GM12878 (cell line): ENCODE results near the gene CAVIN2. TPM values are rescaled to one million over a fixed set of nuclear protein-coding genes. Genes with fewer than 3 reads are reported as not detected.

Experiments
- ATAC-seq: fragments of 200-7000 bp; cut with Tn5 transposase; 3 replicates; pipeline ENCODE4 v1.9.1; 2020; ENCODE audit warnings: mild to moderate bottlenecking, moderate library complexity
- BruUV-seq: library from RNA; stranded (reverse); fragments of 400-500 nt; replicated peaks from 2 replicates; lab custom pipeline; 2021; lab: Mats Ljungman, UMichigan
- CTCF ChIA-PET: fragments of 300-600 bp; sonication (Branson Sonifier 250); formaldehyde crosslinking; extraction: SDS; loops from one replicate; lab custom pipeline; 2021; ENCODE audit warnings: inconsistent platforms; lab: Yijun Ruan, JAX
- POLR2A ChIA-PET: fragments of 350-600 bp; formaldehyde crosslinking; extraction: SDS; loops from one replicate; lab custom pipeline; 2021; ENCODE audit warnings: inconsistent platforms; lab: Charles Lee
- RAD21 ChIA-PET: fragments of 300-600 bp; sonication (Branson Sonifier 250); formaldehyde crosslinking; loops from one replicate; lab custom pipeline; 2023; ENCODE audit warnings: antibody characterized with exemption; ENCODE audit not compliant: unreplicated experiment; lab: Charles Lee
- SMC1A ChIA-PET: fragments of 300-600 bp; sonication (Branson Sonifier 250); formaldehyde crosslinking; loops from one replicate; lab custom pipeline; 2023; ENCODE audit not compliant: unreplicated experiment, uncharacterized antibody; lab: Charles Lee
- DNase-seq: peaks from one replicate; pipeline ENCODE4 v3.0.0-alpha.2; 2011; ENCODE audit warnings: low read depth, low spot score
- FAIRE-seq: peaks from 3 replicates; lab custom pipeline; 2011; peaks lifted over from hg19 to GRCh38; lab: Jason Lieb, UNC
- H2AFZ ChIP-seq: 2 replicates; pipeline ENCODE4 v1.6.0; 2011; ENCODE audit warnings: low read depth, low read length, control low read depth; ENCODE audit not compliant: control insufficient read depth
- H3K27ac ChIP-seq: 2 replicates; pipeline ENCODE4 v1.5.1; 2011; ENCODE audit warnings: control low read depth; ENCODE audit not compliant: control insufficient read depth, insufficient read depth
- H3K27me3 ChIP-seq, 2 experiments: replicated peaks in 1 of 2; 2 replicates each; pipeline versions ENCODE4 v1.6.0 to v1.6.1; 2011; ENCODE audit warnings: low read length in 1 of 2; ENCODE audit not compliant: control insufficient read depth in 2 of 2, insufficient read depth in 2 of 2
- H3K36me3 ChIP-seq, 2 experiments: 2 replicates each; pipeline ENCODE4 v1.5.1; 2011; ENCODE audit warnings: low read length in 1 of 2; ENCODE audit not compliant: control insufficient read depth in 2 of 2, insufficient read depth in 2 of 2
- H3K4me1 ChIP-seq: 2 replicates; pipeline ENCODE4 v1.6.1; 2011; ENCODE audit warnings: mild to moderate bottlenecking, low read length, moderate library complexity, mixed read lengths; ENCODE audit not compliant: control insufficient read depth, insufficient read depth
- H3K4me2 ChIP-seq: 2 replicates; pipeline ENCODE4 v1.6.0; 2011; ENCODE audit warnings: control low read depth; ENCODE audit not compliant: control insufficient read depth, insufficient read depth
- H3K4me3 ChIP-seq: fragments of 200-600 bp; sonication (generic); 2 replicates; pipeline ENCODE4 v1.5.1; 2016
- H3K79me2 ChIP-seq: 2 replicates; pipeline ENCODE4 v1.6.0; 2011; ENCODE audit warnings: low read length; ENCODE audit not compliant: control insufficient read depth, insufficient read depth
- H3K9ac ChIP-seq: 2 replicates; pipeline ENCODE4 v1.8.0; 2011; ENCODE audit warnings: low read length, control low read depth, mixed read lengths; ENCODE audit not compliant: control insufficient read depth, insufficient read depth
- H3K9me3 ChIP-seq: replicated peaks from 3 replicates; pipeline ENCODE4 v1.5.1; 2011; ENCODE audit warnings: mild to moderate bottlenecking, low read length; ENCODE audit not compliant: control insufficient read depth, insufficient read depth
- H4K20me1 ChIP-seq: 2 replicates; pipeline ENCODE4 v1.6.0; 2011; ENCODE audit not compliant: control insufficient read depth, insufficient read depth
- ATF2 ChIP-seq: IDR thresholded peaks from 2 replicates; pipeline ENCODE4 v1.6.1; 2012; ENCODE audit warnings: low read length, inconsistent platforms
- ATF3 ChIP-seq: IDR thresholded peaks from 2 replicates; pipeline ENCODE4 v1.6.1; 2011; ENCODE audit warnings: low read depth, mild to moderate bottlenecking, low read length, moderate library complexity, borderline replicate concordance; ENCODE audit errors: extremely low read depth
- BCLAF1 ChIP-seq: fragments of 450-650 bp; IDR thresholded peaks from 2 replicates; pipeline ENCODE4 v1.6.1; 2017; ENCODE audit warnings: antibody characterized with exemption, mild to moderate bottlenecking, moderate library complexity
- CHD4 ChIP-seq: fragments of 200-600 bp; sonication (generic); IDR thresholded peaks from 2 replicates; pipeline ENCODE4 v1.6.1; 2016; ENCODE audit warnings: mild to moderate bottlenecking
- CTCF ChIP-seq, 3 experiments: IDR thresholded peaks in 2 of 3; conservative IDR thresholded peaks in 1 of 3; 2 replicates each; pipeline ENCODE4 v1.5.1; 2011; ENCODE audit warnings: low read depth in 3 of 3, low read length in 3 of 3, mild to moderate bottlenecking in 3 of 3, control low read depth in 2 of 3, moderate library complexity in 2 of 3, inconsistent platforms in 1 of 3, mixed read lengths in 1 of 3; ENCODE audit not compliant: control insufficient read depth in 2 of 3, insufficient read depth in 1 of 3; ENCODE audit errors: extremely low read depth in 1 of 3
- ESRRA ChIP-seq: IDR thresholded peaks from 2 replicates; pipeline ENCODE4 v1.6.1; 2012; ENCODE audit warnings: mild to moderate bottlenecking, low read length, improper control_type of control experiment
- GATAD2B ChIP-seq: fragments of 450-650 bp; conservative IDR thresholded peaks from 2 replicates; pipeline ENCODE4 v1.6.1; 2017; ENCODE audit warnings: low read depth, mild to moderate bottlenecking, moderate library complexity
- RFX5 ChIP-seq: IDR thresholded peaks from 2 replicates; pipeline ENCODE4 v1.6.1; 2011; ENCODE audit warnings: low read depth, low read length, improper control_type of control experiment
- SKIL ChIP-seq: fragments of 450-650 bp; IDR thresholded peaks from 2 replicates; pipeline ENCODE4 v1.6.1; 2017; ENCODE audit warnings: mild to moderate bottlenecking, low read depth, inconsistent platforms; ENCODE audit not compliant: poor library complexity, severe bottlenecking
- SMAD1 ChIP-seq: fragments of 450-650 bp; IDR thresholded peaks from 2 replicates; pipeline ENCODE4 v1.6.1; 2018; ENCODE audit warnings: mild to moderate bottlenecking, low read depth; ENCODE audit not compliant: partially characterized antibody
- TAF1 ChIP-seq: IDR thresholded peaks from 2 replicates; pipeline ENCODE4 v1.6.1; 2011; ENCODE audit warnings: mild to moderate bottlenecking, low read depth, low read length, borderline replicate concordance
- TARDBP ChIP-seq: IDR thresholded peaks from 2 replicates; pipeline ENCODE4 v1.6.1; 2016; ENCODE audit warnings: borderline replicate concordance
- TBL1XR1 ChIP-seq: IDR thresholded peaks from 2 replicates; pipeline ENCODE4 v1.6.1; 2012; ENCODE audit warnings: low read depth, low read length, improper control_type of control experiment
- ZNF217 ChIP-seq: fragments of 450-650 bp; IDR thresholded peaks from 2 replicates; pipeline ENCODE4 v1.6.1; 2017; ENCODE audit warnings: antibody characterized with exemption, mild to moderate bottlenecking
- ZNF274 ChIP-seq: IDR thresholded peaks from one replicate; pipeline ENCODE4 v1.8.0; 2011; ENCODE audit not compliant: insufficient read length, insufficient read depth
- ZZZ3 ChIP-seq: IDR thresholded peaks from 2 replicates; pipeline ENCODE4 v1.6.1; 2011; ENCODE audit warnings: low read depth; ENCODE audit not compliant: control insufficient read depth, insufficient read length
- WGBS: methylation state at CpG from one replicate; pipeline ENCODE4 v1.1.6; 2016; ENCODE audit warnings: low lambda C conversion rate; ENCODE audit not compliant: insufficient replicate concordance, insufficient coverage; ENCODE audit errors: missing lambda C conversion rate; 5-methylcytosine and 5-hydroxymethylcytosine counted together
- in situ Hi-C: fragments of 300-500 bp; cut with MboI; formaldehyde crosslinking; loops from 9 replicates; pipeline ENCODE4 v1.14.3; 2018; ENCODE audit warnings: mixed read lengths
- intact Hi-C: fragments of 100-400 bp; cut with micrococcal nuclease; formaldehyde crosslinking; loops from one replicate; pipeline ENCODE4 v1.14.2; 2022; ENCODE audit not compliant: unreplicated experiment
- polyA plus RNA-seq, 11 experiments: library from polyadenylated mRNA; depleted of rRNA in 4 of 11; unstranded in 6 of 11; stranded (reverse) in 5 of 11; fragments of >200 nt; fragmentation: Nextera tagmentation in 4 of 11; fragmentation: Illumina TruSeq in 1 of 11; extraction: Ambion mirVana in 4 of 11; extraction: Trizol in 1 of 11; gene quantifications; 1 replicate in 1 of 11; 2 replicates in 10 of 11; pipeline versions ENCODE4 v1.2.1 to v1.2.3, GENCODE V29; 2011 to 2016; ENCODE audit warnings: inconsistent platforms in 2 of 11, missing spikeins in 2 of 11, low read depth in 1 of 11
- total RNA-seq, 4 experiments: library from RNA; depleted of rRNA in 3 of 4; stranded (reverse); fragments of >200 nt in 3 of 4; fragmentation: Illumina TruSeq in 1 of 4; extraction: Trizol in 1 of 4; gene quantifications; 2 replicates each; pipeline versions ENCODE4 v1.2.1 to v1.2.3, GENCODE V29; 2013 to 2021

CAVIN2 gene
- total and polyA plus RNA-seq, 10 of the 15 experiments (the other 5 are each of a cell fraction or from before 2014, with no cell fraction given) = not detected

GRCh38 chr2:191855382-191855781 is 8.5 kb upstream of the CAVIN2 start:
- no TSS peak for BruUV-seq
- TF ChIP-seq CHD4 (no peak), SKIL (no peak), ATF2 (no peak), TBL1XR1 (no peak), ZZZ3 (no peak), ZNF217 (no peak), GATAD2B (no peak), TAF1 (no peak), ZNF274 (no peak), ATF3 (no peak), RFX5 (no peak), ESRRA (no peak), TARDBP (no peak), CTCF (IDR thresholded peaks at IDR 0.05 in 2 of 3, conservative IDR thresholded peaks at IDR 0.05 in 1 of 3; ENCODE audit: control insufficient read depth in 2 of 3, extremely low read depth in 1 of 3, insufficient read depth in 1 of 3, low read depth in 3 of 3, low read length in 3 of 3) (no peak), BCLAF1 (no peak), SMAD1 (no peak)

More at GRCh38 chr2:191855382-191855781, 8.5 kb upstream of the CAVIN2 start:
- SMC1A ChIA-PET = interaction anchor here (0.7 kb wide), 1 partner anchor 730 kb away, joined by 3 read pairs; no protein-coding TSS in a partner anchor
- Histone ChIP-seq H3K79me2 (no peaks in the 10 kb centered on the region), H3K4me3 (no peak overlapping the region), H4K20me1 (no peaks in the 10 kb centered on the region), H3K27me3 (peaks cover 0 to 5% of the 10 kb centered on the region in 2 experiments; a peak in 2 of 4 replicates), H3K9ac (no peak overlapping the region), H3K4me2 (no peak overlapping the region), H3K36me3 (no peaks in the 10 kb centered on the region), H3K27ac (no peak overlapping the region), H3K9me3 (no peaks in the 10 kb centered on the region), H3K4me1 (no peaks in the 10 kb centered on the region), H2AFZ (no peak overlapping the region)
- POLR2A ChIA-PET = no interaction called here
- RAD21 ChIA-PET = interaction anchor here (1.7 kb wide), 1 partner anchor 43 kb away, joined by 3 read pairs; no protein-coding TSS in a partner anchor
- CTCF ChIA-PET = no interaction called here
- ATAC-seq (no peak), DNase-seq (no peak), FAIRE-seq (no peak)
- WGBS = 38% methylated on average over 5 of the region's 5 CpGs
- in situ Hi-C loops (no loop called here), intact Hi-C loops (no loop called here)
